Calu3 (cell line): ENCODE data around the gene IL1B. TPM values are rescaled to one million over a fixed set of nuclear protein-coding genes. Genes with fewer than 3 reads are reported as not detected.

Source experiments
- BruUV-seq: library from RNA; stranded (reverse); fragments of 400-500 nt; replicated peaks from 2 replicates; lab custom pipeline; 2021; lab: Mats Ljungman, UMichigan
- CTCF ChIA-PET: fragments of 300-600 bp; sonication (Branson Sonifier 250); formaldehyde crosslinking; loops from one replicate; lab custom pipeline; 2022; ENCODE audit warnings: antibody characterized with exemption; lab: Charles Lee
- DNase-seq: peaks from one replicate; pipeline ENCODE4 v3.0.0; 2022
- H3K27ac Mint-ChIP-seq: one replicate; pipeline ENCODE4 v1.8.0; 2022; ENCODE audit warnings: mixed read lengths; ENCODE audit not compliant: unreplicated experiment
- H3K27me3 Mint-ChIP-seq: one replicate; pipeline ENCODE4 v1.8.0; 2022; ENCODE audit warnings: mixed read lengths; ENCODE audit not compliant: unreplicated experiment
- H3K36me3 Mint-ChIP-seq: one replicate; pipeline ENCODE4 v1.8.0; 2022; ENCODE audit warnings: mild to moderate bottlenecking, moderate library complexity, mixed read lengths; ENCODE audit not compliant: insufficient read depth, unreplicated experiment
- H3K4me1 Mint-ChIP-seq: one replicate; pipeline ENCODE4 v1.8.0; 2022; ENCODE audit warnings: mild to moderate bottlenecking, low read depth, mixed read lengths; ENCODE audit not compliant: unreplicated experiment
- H3K4me3 Mint-ChIP-seq: one replicate; pipeline ENCODE4 v1.8.0; 2022; ENCODE audit warnings: mild to moderate bottlenecking, low read depth, moderate library complexity, mixed read lengths; ENCODE audit not compliant: unreplicated experiment
- H3K9me3 Mint-ChIP-seq: one replicate; pipeline ENCODE4 v1.8.0; 2022; ENCODE audit warnings: low read depth, mixed read lengths; ENCODE audit not compliant: unreplicated experiment
- intact Hi-C: fragments of 100-400 bp; cut with micrococcal nuclease; formaldehyde crosslinking; loops from one replicate; pipeline ENCODE4 v1.10.0; 2022; ENCODE audit not compliant: unreplicated experiment
- total RNA-seq: library from RNA; stranded (reverse); gene quantifications from 2 replicates; pipeline ENCODE4 v1.2.3, GENCODE V29; 2022
- TF ChIP-seq, protein P1 (sequence below): fragments of 200-600 bp; IDR thresholded peaks from one replicate; pipeline ENCODE4 v1.8.0; 2022; ENCODE audit warnings: antibody characterized with exemption; ENCODE audit not compliant: unreplicated experiment

The IL1B gene
- total RNA-seq, 1 experiment from 2014 or later: 15.5 TPM

DNA sequence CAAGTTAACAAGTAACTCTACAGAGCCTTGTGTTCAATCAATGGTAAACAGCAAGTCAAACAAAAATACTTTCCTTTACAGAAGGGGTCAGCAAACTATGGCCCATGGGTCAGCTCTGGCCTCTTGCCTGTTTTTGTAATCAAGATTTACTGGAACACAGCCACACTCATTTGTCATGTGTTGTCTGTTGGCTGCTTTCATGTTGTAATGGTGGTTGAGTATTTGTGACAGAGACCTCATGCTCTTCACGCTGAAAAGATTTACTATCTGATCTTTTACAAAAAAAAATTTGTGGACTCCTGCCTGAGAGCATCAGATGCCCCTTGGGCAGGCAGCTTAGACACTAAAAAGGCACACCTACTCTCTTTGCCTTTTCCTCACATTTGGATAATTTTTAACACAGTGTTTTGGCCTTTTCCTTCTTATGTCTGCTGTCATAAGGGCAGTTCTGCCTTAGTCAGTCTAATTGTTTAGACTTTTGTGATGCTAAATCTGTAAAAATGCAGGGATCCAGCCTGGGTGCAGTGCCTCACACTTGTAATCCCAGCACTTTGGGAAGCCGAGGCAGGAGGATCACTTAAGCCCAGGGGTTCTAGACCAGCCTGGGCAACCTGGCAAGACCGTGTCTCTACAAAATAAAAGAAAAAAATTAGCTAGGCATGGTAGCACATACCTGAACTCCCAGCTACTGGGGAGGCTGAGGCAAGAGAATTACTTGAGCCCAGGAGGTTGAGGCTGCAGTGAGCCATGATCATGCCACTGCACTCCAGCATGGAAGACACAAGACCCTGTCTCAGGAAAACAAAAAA is 18.3 kb downstream of the IL1B start:
- peaks cover 6% of the 10 kb centered on the region for H3K36me3 Mint-ChIP-seq
- peaks cover 1% of the 10 kb centered on the region for H3K9me3 Mint-ChIP-seq
- intact Hi-C loops: no loop called here
- no peak overlapping the region for H3K4me3 Mint-ChIP-seq
- BruUV-seq: no TSS peak
- DNase-seq: peak; percentile 41
- no peaks in the 10 kb centered on the region for H3K27me3 Mint-ChIP-seq
- TF ChIP-seq, protein P1, sequence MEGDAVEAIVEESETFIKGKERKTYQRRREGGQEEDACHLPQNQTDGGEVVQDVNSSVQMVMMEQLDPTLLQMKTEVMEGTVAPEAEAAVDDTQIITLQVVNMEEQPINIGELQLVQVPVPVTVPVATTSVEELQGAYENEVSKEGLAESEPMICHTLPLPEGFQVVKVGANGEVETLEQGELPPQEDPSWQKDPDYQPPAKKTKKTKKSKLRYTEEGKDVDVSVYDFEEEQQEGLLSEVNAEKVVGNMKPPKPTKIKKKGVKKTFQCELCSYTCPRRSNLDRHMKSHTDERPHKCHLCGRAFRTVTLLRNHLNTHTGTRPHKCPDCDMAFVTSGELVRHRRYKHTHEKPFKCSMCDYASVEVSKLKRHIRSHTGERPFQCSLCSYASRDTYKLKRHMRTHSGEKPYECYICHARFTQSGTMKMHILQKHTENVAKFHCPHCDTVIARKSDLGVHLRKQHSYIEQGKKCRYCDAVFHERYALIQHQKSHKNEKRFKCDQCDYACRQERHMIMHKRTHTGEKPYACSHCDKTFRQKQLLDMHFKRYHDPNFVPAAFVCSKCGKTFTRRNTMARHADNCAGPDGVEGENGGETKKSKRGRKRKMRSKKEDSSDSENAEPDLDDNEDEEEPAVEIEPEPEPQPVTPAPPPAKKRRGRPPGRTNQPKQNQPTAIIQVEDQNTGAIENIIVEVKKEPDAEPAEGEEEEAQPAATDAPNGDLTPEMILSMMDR: no peak
- peaks cover 73% of the 10 kb centered on the region for H3K4me1 Mint-ChIP-seq
- peak overlapping the region; percentile 42 for H3K27ac Mint-ChIP-seq
- CTCF ChIA-PET: interaction anchor here (0.6 to 1.6 kb wide), 5 partner anchors 16 to 123 kb away, joined by 3 to 5 read pairs (median 4); no protein-coding TSS in a partner anchor

DNA sequence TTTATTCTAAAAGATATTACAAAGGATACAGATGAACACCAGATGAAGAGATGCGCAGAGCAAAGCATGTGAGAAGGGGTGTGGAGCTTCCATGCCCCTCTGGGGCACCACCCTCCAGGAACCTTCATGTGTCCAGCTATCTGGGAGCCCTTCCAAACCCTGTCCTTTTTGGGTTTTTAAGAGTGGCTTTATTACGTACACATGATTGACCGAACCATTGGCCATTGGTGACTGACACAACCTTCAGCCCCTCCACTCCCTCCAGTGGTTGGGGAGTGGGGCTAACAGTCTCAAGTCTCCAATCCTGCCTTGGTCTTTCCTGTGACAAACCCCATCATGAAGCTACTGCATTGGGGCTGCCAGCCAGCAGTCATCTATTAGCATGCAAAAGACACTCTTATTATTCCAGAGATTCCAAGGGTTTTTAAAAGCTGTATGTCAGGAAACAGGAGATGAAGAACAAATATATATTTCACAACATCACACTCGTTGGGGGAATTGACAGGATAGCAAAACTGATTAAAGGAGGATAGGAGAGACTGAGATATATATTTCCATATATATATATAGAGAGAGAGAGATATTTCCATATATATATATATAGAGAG is 19.4 kb downstream of the IL1B start:
- CTCF ChIA-PET: interaction anchor here (0.6 to 1.6 kb wide), 3 partner anchors 18 to 83 kb away, joined by 4 to 5 read pairs (median 4); no protein-coding TSS in a partner anchor
- Mint-ChIP-seq H3K36me3 (peaks cover 12% of the 10 kb centered on the region), H3K4me3 (no peak overlapping the region), H3K9me3 (no peaks in the 10 kb centered on the region), H3K27ac (peak overlapping the region; percentile 55), H3K4me1 (peaks cover 73% of the 10 kb centered on the region), H3K27me3 (no peaks in the 10 kb centered on the region)
- BruUV-seq: no TSS peak
- DNase-seq: no peak
- TF ChIP-seq, protein P1: no peak
- intact Hi-C loops: no loop called here

DNA sequence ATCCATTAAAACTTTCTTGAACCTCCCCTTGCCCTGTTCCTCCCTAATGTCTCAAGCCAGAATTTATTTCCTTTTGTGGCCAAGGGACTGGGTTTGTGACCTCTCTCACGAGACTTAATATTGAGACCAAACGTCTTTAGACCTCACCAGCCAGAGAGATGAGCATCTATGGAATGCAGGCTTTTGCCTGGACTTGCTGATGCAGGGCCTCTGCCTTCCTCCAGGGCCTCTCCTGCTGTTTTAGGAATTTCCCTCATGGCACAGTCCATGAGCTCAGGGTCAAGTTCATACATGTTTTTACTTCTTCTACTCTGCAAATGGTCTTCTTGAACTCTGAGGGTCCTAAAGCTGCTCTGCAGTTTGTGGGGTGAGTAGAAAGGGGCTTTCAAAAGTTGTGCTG is 22.3 kb downstream of the IL1B start:
- Mint-ChIP-seq H3K36me3 (peaks cover 23% of the 10 kb centered on the region), H3K9me3 (peaks cover 4% of the 10 kb centered on the region), H3K4me3 (no peak overlapping the region), H3K27me3 (no peaks in the 10 kb centered on the region), H3K27ac (peak overlapping the region; percentile 89), H3K4me1 (peaks cover 79% of the 10 kb centered on the region)
- TF ChIP-seq, protein P1: no peak
- BruUV-seq: no TSS peak
- intact Hi-C loops: loop anchor here (5.0 kb wide), 2 partner anchors 53 to 68 kb away; no protein-coding TSS in a partner anchor
- DNase-seq: no peak
- CTCF ChIA-PET: no interaction called here

DNA sequence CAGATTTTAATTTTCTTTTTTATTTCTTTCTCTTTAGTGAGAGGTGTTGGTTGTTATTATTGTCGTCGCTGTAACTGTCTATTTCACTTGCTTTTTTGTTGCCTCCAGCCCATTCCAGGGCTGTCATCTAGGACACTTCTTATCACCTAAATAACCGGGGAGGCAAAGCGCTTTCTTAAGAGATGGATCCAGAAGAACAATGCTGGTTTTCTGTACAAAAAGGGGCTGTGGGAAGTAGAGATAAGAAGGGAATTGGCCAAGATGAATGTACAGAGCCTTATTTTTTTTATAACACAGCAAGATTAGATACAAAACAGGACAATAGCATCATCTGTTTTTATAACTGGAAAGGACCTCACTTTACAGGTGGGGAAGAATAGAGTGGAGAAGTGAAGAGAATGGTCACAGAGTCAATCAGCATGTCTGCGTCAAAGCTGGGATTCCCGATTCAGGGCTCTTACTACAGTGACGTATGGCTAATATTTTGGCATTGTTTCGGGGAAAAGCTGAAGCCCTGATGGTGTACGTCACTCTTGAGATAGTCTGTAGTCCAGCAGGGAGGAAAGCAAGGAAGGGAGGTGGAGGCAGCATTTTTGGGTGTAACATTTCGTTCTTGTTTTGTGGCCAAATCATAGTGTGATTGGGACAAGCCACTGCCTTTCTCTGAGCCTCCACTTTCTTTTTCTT is 23.2 kb downstream of the IL1B start:
- Mint-ChIP-seq H3K36me3 (peaks cover 23% of the 10 kb centered on the region), H3K4me3 (peak overlapping the region; percentile 10), H3K9me3 (peaks cover 4% of the 10 kb centered on the region), H3K27me3 (no peaks in the 10 kb centered on the region), H3K4me1 (peaks cover 78% of the 10 kb centered on the region), H3K27ac (peak overlapping the region; percentile 89)
- CTCF ChIA-PET: interaction anchor here (1.1 kb wide), 2 partner anchors 68 to 72 kb away, joined by 3 to 4 read pairs; no protein-coding TSS in a partner anchor
- intact Hi-C loops: loop anchor here (5.0 kb wide), 2 partner anchors 54 to 69 kb away; no protein-coding TSS in a partner anchor
- no peak for DNase-seq
- TF ChIP-seq, protein P1: no peak
- no TSS peak for BruUV-seq
